ENCODE measurements around the gene ERLIN1. TPM values are rescaled to one million over a fixed set of nuclear protein-coding genes. Genes with fewer than 3 reads are reported as not detected.

Gene ERLIN1
- total RNA-seq, 2 donors from 2014 or later, result 7.2 to 10.8 TPM

DNA sequence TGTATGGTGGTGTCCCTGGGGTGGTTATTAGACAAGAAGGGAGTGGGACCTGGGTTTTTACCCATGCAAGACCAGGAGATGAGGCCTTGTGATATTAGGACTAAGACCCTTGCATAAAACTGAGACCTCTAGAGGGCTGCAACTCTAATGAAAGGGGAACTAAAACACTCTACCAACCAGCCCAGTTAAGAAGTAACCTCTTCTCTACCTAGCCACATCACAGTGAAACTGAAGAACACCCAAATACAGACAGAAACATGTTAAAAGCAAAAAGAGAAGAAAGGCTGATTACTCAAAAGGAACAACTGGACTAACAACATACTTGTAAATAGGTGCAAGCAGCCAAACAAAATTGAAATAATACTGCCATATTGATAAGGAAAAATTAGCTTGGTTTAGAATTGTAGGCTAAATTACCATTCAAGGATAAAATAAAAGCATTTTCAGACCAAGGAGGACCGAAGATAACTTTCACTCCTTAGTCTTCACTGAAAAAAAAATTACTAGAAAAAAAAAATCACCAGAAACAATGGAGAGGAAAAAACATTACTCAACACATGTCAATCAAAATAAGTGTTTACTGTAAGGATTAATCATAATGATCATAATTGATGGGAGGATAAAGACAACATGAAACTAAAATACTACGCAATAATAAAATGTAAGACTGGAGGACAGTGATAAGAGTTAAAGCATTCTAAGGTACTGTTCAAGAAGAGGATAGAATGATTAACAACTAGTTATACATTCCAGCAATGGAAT is 27.6 kb downstream of the ERLIN1 start:
- no peak overlapping the region for H3K4me3 ChIP-seq
- no peak overlapping the region for H3K27ac ChIP-seq
- no peak for DNase-seq (ENCODE audit: low spot score)
- no peaks in the 10 kb centered on the region for H3K4me1 ChIP-seq
- no peaks in the 10 kb centered on the region for H3K27me3 ChIP-seq
- H3K36me3 ChIP-seq, result peaks cover 50% of the 10 kb centered on the region
- no peaks in the 10 kb centered on the region for H3K9me3 ChIP-seq
- TF ChIP-seq, protein P1, sequence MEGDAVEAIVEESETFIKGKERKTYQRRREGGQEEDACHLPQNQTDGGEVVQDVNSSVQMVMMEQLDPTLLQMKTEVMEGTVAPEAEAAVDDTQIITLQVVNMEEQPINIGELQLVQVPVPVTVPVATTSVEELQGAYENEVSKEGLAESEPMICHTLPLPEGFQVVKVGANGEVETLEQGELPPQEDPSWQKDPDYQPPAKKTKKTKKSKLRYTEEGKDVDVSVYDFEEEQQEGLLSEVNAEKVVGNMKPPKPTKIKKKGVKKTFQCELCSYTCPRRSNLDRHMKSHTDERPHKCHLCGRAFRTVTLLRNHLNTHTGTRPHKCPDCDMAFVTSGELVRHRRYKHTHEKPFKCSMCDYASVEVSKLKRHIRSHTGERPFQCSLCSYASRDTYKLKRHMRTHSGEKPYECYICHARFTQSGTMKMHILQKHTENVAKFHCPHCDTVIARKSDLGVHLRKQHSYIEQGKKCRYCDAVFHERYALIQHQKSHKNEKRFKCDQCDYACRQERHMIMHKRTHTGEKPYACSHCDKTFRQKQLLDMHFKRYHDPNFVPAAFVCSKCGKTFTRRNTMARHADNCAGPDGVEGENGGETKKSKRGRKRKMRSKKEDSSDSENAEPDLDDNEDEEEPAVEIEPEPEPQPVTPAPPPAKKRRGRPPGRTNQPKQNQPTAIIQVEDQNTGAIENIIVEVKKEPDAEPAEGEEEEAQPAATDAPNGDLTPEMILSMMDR (IDR thresholded peaks at IDR 0.05), result no peak

DNA sequence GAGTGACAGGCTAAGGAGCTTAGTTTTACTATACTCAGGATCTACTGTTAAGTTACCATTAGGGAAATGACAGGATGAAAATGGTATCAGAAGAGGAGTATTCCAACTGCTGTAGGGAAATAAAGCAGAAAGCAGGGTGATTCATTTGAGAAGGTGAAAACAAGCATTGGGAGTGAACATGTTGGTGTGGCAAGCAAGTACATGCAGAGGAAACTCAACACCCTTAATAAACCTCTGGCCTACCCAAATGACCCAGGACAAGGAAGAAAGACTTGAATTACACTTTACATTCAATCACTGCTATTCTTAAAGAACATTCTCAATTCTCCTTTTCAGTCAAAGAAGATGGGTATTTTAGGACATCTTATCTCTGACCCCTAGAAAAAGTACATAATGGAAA is 28.7 kb downstream of the ERLIN1 start:
- no peak overlapping the region for H3K27ac ChIP-seq
- H3K27me3 ChIP-seq, result no peaks in the 10 kb centered on the region
- no peak overlapping the region for H3K4me3 ChIP-seq
- peaks cover 48% of the 10 kb centered on the region for H3K36me3 ChIP-seq
- H3K9me3 ChIP-seq, result no peaks in the 10 kb centered on the region
- no peaks in the 10 kb centered on the region for H3K4me1 ChIP-seq
- TF ChIP-seq, protein P1 (IDR thresholded peaks at IDR 0.05), result no peak
- DNase-seq (ENCODE audit: low spot score), result no peak

DNA sequence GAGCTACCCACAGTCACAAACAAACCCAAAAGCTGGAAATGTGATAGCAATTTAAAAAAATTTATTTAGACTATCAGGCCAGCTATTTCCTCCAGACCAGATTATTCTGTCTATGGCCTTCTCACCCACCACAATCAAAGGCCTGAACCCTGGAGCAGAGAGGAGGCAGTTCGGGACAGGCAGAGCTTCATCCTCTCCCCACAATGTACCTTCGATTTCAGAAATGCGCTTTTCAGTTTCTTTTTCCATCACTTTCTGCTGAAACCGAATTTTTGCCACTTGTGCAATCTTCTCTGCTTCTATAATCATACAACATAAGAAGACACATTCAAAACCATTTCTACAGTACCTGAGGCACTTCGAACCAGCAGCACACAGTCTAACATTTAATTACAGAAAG is 29.9 kb downstream of the ERLIN1 start:
- no peak overlapping the region for H3K4me3 ChIP-seq
- H3K9me3 ChIP-seq, result no peaks in the 10 kb centered on the region
- TF ChIP-seq, protein P1 (IDR thresholded peaks at IDR 0.05), result no peak
- H3K4me1 ChIP-seq, result no peaks in the 10 kb centered on the region
- H3K36me3 ChIP-seq, result peaks cover 58% of the 10 kb centered on the region
- H3K27ac ChIP-seq, result no peak overlapping the region
- no peaks in the 10 kb centered on the region for H3K27me3 ChIP-seq
- no peak for DNase-seq (ENCODE audit: low spot score)

DNA sequence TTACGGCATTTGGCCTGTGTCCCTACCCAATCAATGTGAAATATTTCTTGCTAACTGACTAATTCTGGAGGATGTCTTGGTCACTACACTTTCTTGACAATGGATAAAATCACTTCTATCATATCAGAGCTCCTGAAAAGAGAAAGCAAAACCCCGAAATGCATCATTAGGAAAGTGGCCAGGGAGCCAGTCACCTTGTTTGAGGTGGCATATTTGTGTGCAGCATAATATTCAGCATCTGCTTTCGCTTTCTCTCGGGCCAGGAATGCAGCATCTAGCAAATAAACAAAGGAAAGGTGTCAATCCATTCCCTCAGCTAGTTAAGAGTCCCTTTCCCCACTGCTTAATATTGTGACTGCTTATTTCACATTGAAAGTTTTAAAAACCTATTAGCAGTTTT is 31.2 kb downstream of the ERLIN1 start:
- TF ChIP-seq, protein P1 (IDR thresholded peaks at IDR 0.05), result no peak
- no peaks in the 10 kb centered on the region for H3K4me1 ChIP-seq
- DNase-seq (ENCODE audit: low spot score), result no peak
- no peak overlapping the region for H3K4me3 ChIP-seq
- no peaks in the 10 kb centered on the region for H3K9me3 ChIP-seq
- H3K27ac ChIP-seq, result no peak overlapping the region
- H3K27me3 ChIP-seq, result no peaks in the 10 kb centered on the region
- H3K36me3 ChIP-seq, result peaks cover 61% of the 10 kb centered on the region

DNA sequence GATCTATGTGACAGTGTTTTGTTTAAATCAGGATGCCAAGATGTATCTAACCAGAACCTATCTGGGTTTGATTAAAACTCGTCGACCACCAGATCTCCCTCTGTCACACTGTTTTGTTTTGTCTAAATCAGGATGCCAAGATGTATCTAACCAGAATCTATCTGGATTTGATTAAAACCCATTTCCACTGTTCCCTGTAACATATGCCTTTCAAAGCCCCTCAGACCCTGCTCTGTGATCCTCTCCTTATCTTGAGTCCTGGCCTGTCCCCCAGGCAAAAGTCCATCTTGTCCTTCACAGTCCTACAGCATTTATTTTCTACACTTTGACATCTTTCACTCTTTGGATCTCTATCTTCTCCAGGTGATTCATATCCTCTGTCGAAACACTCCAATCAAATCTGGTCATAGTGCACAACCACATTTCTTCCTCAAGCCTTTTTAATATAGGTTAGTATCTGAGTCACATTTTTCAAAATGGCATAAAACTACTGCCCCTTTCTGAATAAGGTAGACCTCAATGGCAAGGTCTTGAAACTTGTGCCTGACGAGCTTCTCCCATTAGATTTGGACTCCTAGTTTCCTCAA is 32.5 kb downstream of the ERLIN1 start:
- no peak overlapping the region for H3K4me3 ChIP-seq

More for the DNA sequence above, 32.5 kb downstream of the ERLIN1 start:
- Histone ChIP-seq H3K27ac (no peak overlapping the region), H3K9me3 (no peaks in the 10 kb centered on the region), H3K27me3 (no peaks in the 10 kb centered on the region), H3K36me3 (peaks cover 61% of the 10 kb centered on the region), H3K4me1 (no peaks in the 10 kb centered on the region)
- TF ChIP-seq, protein P1 (IDR thresholded peaks at IDR 0.05), result no peak
- no peak for DNase-seq (ENCODE audit: low spot score)
